ENCODE results near the gene LPIN3.

- TF ChIP-seq, protein P1, sequence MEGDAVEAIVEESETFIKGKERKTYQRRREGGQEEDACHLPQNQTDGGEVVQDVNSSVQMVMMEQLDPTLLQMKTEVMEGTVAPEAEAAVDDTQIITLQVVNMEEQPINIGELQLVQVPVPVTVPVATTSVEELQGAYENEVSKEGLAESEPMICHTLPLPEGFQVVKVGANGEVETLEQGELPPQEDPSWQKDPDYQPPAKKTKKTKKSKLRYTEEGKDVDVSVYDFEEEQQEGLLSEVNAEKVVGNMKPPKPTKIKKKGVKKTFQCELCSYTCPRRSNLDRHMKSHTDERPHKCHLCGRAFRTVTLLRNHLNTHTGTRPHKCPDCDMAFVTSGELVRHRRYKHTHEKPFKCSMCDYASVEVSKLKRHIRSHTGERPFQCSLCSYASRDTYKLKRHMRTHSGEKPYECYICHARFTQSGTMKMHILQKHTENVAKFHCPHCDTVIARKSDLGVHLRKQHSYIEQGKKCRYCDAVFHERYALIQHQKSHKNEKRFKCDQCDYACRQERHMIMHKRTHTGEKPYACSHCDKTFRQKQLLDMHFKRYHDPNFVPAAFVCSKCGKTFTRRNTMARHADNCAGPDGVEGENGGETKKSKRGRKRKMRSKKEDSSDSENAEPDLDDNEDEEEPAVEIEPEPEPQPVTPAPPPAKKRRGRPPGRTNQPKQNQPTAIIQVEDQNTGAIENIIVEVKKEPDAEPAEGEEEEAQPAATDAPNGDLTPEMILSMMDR (IDR thresholded peaks at IDR 0.05) = no peak
- TF ChIP-seq POLR2A (IDR thresholded peaks at IDR 0.05) = no peak
Measured at GRCh38 chr20:41307021-41307420, 33.6 kb upstream of the LPIN3 start.
